Measurements from ENCODE around the gene APC2.

APC2 gene

DNA sequence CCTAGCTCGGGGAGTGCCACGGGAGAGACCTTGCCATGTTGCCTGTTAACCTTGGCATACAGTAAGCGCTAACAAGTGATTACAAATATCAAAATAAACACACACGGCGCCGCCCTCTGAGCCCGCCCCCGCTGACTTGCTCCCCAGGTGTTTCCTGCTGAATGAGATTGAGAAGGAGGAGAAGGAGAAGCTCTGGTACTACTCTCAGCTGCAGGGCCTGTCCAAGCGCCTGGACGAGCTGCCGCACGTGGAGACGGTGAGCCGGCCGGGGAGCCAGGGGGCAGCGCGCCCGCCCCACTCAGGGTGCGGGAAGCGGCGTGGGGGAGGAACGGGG, 5.0 kb downstream of the APC2 start:
- Histone ChIP-seq H3K9ac (ENCODE audit: low read depth, low read length) (no peak overlapping the region; the same call in 1 of the 2 replicates), H3K27me3 (ENCODE audit: insufficient read depth, low read length) (peaks cover 72% of the 10 kb centered on the region), H3K4me3 (ENCODE audit: low read length) (peak overlapping the region; percentile 5; the same call in 1 of the 2 replicates), H3K27ac (ENCODE audit: low read depth, low read length) (no peak overlapping the region), H3K4me1 (ENCODE audit: insufficient read depth, low read length) (peaks cover 6% of the 10 kb centered on the region), H3K36me3 (ENCODE audit: insufficient read depth, low read length) (no peaks in the 10 kb centered on the region), H3K9me3 (ENCODE audit: insufficient read depth, low read depth, low read length) (no peaks in the 10 kb centered on the region)
- WGBS, result 65% methylated on average over 20 of the region's 22 CpGs

DNA sequence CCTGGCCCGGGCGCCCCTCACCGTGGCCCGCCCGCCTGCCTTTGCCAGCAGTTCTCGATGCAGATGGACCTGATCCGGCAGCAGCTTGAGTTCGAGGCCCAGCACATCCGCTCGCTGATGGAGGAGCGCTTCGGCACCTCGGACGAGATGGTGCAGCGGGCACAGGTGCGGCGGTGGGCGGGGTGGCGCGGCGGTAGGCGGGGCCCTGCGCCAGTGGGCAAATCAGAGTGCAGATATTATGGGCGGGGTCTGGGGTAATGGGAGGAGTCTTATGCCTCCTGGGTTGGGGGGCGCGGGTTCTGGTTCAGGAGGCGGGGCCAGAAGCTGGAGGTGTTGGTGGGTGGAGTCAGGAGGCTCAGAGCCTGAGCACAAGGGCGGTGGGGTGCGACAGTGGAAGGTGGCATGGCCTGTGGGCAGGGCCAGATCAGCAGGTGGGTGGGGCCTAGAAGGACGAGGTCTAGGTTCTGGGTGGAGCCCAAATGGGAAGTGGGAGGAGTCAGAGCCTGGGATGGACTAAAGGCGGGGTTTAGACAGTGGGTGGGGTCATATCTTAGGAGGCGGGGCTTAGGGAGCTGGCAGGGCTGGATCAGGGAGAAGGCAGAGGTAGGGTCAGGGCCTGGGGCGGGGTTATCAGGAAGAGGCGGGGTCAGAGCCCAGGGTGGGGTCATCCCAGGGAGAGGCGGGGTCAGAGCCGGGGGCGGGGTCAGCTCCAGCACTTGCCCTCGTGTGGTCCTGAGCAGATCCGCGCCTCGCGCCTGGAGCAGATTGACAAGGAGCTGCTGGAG, 5.6 kb downstream of the APC2 start:
- 79% methylated on average over 42 of the region's 42 CpGs for WGBS
- Histone ChIP-seq H3K27me3 (ENCODE audit: insufficient read depth, low read length) (peaks cover 67% of the 10 kb centered on the region), H3K36me3 (ENCODE audit: insufficient read depth, low read length) (no peaks in the 10 kb centered on the region), H3K9ac (ENCODE audit: low read depth, low read length) (no peak overlapping the region; the same call in 1 of the 2 replicates), H3K27ac (ENCODE audit: low read depth, low read length) (no peak overlapping the region), H3K9me3 (ENCODE audit: insufficient read depth, low read depth, low read length) (no peaks in the 10 kb centered on the region), H3K4me3 (ENCODE audit: low read length) (peak overlapping the region; percentile 5; the same call in 1 of the 2 replicates), H3K4me1 (ENCODE audit: insufficient read depth, low read length) (peaks cover 6% of the 10 kb centered on the region)

DNA sequence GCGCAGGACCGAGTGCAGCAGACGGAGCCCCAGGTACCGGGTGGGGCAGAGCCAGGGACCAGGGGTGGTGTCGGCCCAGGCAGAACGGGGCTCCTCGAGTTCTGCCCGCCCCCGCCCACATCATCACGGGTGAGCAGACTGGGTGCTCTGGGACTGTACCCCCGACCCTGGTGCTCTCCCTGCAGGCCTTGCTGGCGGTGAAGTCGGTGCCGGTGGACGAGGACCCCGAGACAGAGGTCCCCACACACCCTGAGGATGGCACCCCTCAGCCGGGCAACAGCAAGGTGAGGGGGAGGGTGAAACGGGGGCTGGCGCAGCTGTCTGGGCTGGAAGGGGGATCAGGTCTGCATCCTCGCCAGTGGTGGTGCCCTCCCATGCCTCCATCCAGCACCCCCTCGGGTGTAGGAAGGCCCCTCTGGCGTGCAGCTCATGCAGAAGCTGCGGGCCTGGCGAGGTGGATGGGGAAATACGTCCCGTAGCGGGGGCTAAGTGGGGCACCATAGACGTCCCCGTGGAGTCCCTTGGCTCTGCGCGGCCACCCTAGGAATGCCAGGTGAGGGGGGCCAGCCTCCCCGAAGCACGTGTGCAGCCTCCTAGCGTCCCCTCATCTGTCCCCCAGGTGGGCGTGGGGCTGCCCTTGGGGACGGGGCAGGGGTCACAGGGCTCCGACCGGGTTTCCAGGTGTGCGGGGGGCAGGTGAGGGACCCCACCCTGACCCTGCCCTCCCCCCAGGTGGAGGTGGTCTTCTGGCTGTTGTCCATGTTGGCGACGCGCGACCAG, 6.4 kb downstream of the APC2 start:
- no peaks in the 10 kb centered on the region for H3K9me3 ChIP-seq (ENCODE audit: insufficient read depth, low read depth, low read length)
- H3K4me3 ChIP-seq (ENCODE audit: low read length), result no peak overlapping the region
- H3K9ac ChIP-seq (ENCODE audit: low read depth, low read length), result no peak overlapping the region
- H3K4me1 ChIP-seq (ENCODE audit: insufficient read depth, low read length), result peaks cover 6% of the 10 kb centered on the region
- peaks cover 59% of the 10 kb centered on the region for H3K27me3 ChIP-seq (ENCODE audit: insufficient read depth, low read length)
- H3K27ac ChIP-seq (ENCODE audit: low read depth, low read length), result no peak overlapping the region
- WGBS, result 90% methylated on average over 43 of the region's 43 CpGs
- no peaks in the 10 kb centered on the region for H3K36me3 ChIP-seq (ENCODE audit: insufficient read depth, low read length)

DNA sequence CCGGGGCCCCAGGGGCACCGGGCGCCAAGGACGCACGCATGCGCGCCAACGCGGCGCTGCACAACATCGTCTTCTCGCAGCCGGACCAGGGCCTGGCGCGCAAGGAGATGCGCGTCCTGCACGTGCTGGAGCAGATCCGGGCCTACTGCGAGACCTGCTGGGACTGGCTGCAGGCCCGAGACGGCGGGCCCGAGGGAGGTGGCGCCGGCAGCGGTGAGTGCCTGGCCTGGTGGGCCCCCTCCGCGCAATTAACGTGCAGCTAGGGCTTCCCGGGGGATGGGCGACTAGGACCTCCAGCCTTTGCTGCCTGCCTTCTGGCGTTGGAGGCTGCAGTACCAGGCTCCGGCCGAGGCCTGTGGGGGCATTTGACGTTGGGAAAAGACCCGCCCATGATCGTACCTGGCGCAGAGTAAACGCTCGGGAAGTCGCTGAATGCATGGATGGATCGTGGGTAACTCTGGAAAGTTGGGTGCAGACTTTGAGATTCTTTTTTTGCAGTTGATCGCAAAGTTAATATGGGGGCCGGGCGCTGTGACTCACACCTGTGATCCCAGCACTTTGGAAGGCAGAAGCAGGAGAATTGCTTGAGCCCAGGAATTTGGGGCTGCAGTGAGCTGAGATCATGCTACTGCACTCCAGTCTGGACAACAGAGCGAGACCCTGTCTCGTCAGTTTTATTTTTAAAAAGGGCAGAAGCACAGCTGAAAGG, 7.3 kb downstream of the APC2 start:
- peaks cover 4% of the 10 kb centered on the region for H3K4me1 ChIP-seq (ENCODE audit: insufficient read depth, low read length)
- H3K36me3 ChIP-seq (ENCODE audit: insufficient read depth, low read length), result no peaks in the 10 kb centered on the region
- H3K4me3 ChIP-seq (ENCODE audit: low read length), result no peak overlapping the region
- peaks cover 50% of the 10 kb centered on the region for H3K27me3 ChIP-seq (ENCODE audit: insufficient read depth, low read length)
- H3K9me3 ChIP-seq (ENCODE audit: insufficient read depth, low read depth, low read length), result no peaks in the 10 kb centered on the region
- 58% methylated on average over 48 of the region's 48 CpGs for WGBS
- H3K9ac ChIP-seq (ENCODE audit: low read depth, low read length), result no peak overlapping the region
- H3K27ac ChIP-seq (ENCODE audit: low read depth, low read length), result no peak overlapping the region

DNA sequence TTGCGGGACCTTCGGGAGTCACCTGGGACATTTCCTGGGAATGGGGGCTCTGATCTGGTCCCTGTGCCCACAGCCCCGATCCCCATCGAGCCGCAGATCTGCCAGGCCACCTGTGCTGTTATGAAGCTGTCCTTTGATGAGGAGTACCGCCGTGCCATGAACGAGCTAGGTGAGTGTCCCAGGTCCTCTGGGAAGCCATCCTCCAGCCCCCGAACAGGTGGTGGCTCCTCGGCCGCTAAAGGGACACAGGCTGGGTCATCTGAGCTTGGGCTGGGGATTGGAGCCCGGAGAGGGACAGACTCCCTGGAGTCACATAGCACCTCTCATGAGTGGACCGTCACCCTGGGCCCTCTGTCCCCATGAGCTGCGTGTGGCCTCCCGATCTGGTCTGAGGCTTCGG, 8.0 kb downstream of the APC2 start:
- peaks cover 43% of the 10 kb centered on the region for H3K27me3 ChIP-seq (ENCODE audit: insufficient read depth, low read length)
- no peaks in the 10 kb centered on the region for H3K9me3 ChIP-seq (ENCODE audit: insufficient read depth, low read depth, low read length)
- H3K27ac ChIP-seq (ENCODE audit: low read depth, low read length), result no peak overlapping the region
- 89% methylated on average over 16 of the region's 16 CpGs for WGBS
- H3K36me3 ChIP-seq (ENCODE audit: insufficient read depth, low read length), result no peaks in the 10 kb centered on the region
- no peak overlapping the region for H3K9ac ChIP-seq (ENCODE audit: low read depth, low read length)
- no peak overlapping the region for H3K4me3 ChIP-seq (ENCODE audit: low read length)
- H3K4me1 ChIP-seq (ENCODE audit: insufficient read depth, low read length), result no peaks in the 10 kb centered on the region

DNA sequence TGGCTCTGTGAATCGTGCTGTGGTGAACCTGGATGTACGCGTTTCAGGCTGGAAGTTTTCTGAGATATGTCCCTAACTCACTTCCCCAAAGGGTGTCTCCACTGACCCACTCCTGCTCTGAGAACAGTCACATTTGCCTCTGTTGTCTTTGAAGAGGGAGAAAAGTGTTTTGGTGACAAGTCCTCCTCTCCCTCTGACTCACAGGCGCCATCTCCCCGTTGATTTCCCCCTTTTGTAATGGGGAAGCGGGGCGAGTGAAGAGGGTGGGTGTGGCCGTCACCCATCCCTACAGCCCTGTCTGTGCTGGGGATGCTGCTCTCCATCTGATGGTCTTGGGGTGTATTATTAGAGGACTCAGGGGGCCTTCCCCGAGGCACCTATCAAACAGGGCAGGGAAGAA, 9.6 kb downstream of the APC2 start:
- 72% methylated on average over 7 of the region's 9 CpGs for WGBS
- Histone ChIP-seq H3K4me1 (ENCODE audit: insufficient read depth, low read length) (no peaks in the 10 kb centered on the region), H3K27ac (ENCODE audit: low read depth, low read length) (no peak overlapping the region), H3K27me3 (ENCODE audit: insufficient read depth, low read length) (peaks cover 39% of the 10 kb centered on the region), H3K36me3 (ENCODE audit: insufficient read depth, low read length) (no peaks in the 10 kb centered on the region), H3K9me3 (ENCODE audit: insufficient read depth, low read depth, low read length) (no peaks in the 10 kb centered on the region), H3K9ac (ENCODE audit: low read depth, low read length) (no peak overlapping the region), H3K4me3 (ENCODE audit: low read length) (no peak overlapping the region)

DNA sequence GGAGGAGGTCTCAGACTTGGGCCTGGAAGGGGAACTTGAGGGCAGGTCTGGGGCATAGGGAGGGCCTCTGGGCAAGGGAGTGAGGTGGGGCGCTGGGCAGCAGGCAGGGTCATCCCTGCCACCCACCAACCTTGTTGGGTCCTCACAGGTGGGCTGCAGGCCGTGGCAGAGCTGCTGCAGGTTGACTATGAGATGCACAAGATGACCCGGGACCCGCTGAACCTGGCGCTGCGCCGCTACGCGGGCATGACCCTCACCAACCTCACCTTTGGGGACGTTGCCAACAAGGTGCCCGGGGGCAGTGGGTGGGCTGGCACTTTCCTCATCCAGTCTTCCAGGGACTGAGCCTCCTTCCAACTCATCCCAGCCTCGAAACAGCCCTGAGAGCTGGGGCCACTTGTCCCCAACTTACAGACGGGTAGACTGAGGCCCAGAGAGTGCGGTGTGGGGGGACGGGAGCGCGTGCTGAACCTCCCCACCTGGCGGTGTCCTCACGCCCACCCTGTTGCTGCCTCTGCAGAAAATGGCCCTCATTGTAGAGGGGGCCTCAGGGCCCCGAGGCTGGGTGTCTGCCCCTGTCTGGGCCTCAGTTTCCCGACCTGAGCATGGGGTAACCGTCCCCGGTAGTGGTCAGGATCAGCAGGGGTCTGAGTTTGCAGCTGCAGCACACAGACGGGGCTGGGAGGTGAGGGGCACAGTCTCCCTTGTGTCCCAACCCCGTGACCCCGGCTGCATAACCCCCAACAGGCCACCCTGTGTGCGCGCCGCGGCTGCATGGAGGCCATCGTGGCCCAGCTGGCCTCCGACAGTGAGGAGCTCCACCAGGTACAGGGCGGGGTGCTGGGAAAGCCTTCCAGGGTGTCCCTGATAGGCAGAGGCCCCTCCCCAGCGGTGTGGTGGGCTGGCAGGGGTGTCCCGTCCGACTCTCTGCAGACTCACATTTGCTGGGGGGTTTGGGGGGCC, 10.4 kb downstream of the APC2 start:
- Histone ChIP-seq H3K9ac (ENCODE audit: low read depth, low read length) (no peak overlapping the region), H3K27ac (ENCODE audit: low read depth, low read length) (no peak overlapping the region), H3K4me3 (ENCODE audit: low read length) (no peak overlapping the region), H3K36me3 (ENCODE audit: insufficient read depth, low read length) (no peaks in the 10 kb centered on the region), H3K27me3 (ENCODE audit: insufficient read depth, low read length) (peaks cover 48% of the 10 kb centered on the region), H3K9me3 (ENCODE audit: insufficient read depth, low read depth, low read length) (no peaks in the 10 kb centered on the region), H3K4me1 (ENCODE audit: insufficient read depth, low read length) (no peaks in the 10 kb centered on the region)
- WGBS, result 93% methylated on average over 36 of the region's 36 CpGs

DNA sequence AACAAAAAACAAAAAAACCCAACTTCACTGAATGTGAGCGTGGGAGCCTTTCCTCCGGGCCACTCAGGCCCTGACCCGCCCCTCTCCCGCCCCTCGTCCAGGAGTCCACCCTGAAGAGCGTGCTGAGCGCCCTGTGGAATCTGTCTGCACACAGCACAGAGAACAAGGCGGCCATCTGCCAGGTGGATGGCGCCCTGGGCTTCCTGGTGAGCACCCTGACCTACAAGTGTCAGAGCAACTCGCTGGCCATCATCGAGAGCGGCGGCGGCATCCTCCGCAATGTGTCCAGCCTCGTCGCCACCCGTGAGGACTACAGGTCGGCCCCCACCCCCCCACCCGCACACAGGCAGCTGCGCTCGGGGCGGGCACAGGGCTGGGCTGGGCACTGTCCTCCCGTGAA, 11.9 kb downstream of the APC2 start:
- peaks cover 54% of the 10 kb centered on the region for H3K27me3 ChIP-seq (ENCODE audit: insufficient read depth, low read length)
- no peaks in the 10 kb centered on the region for H3K9me3 ChIP-seq (ENCODE audit: insufficient read depth, low read depth, low read length)
- H3K9ac ChIP-seq (ENCODE audit: low read depth, low read length), result no peak overlapping the region
- WGBS, result 89% methylated on average over 24 of the region's 24 CpGs
- no peak overlapping the region for H3K4me3 ChIP-seq (ENCODE audit: low read length)
- H3K4me1 ChIP-seq (ENCODE audit: insufficient read depth, low read length), result no peaks in the 10 kb centered on the region
- no peaks in the 10 kb centered on the region for H3K36me3 ChIP-seq (ENCODE audit: insufficient read depth, low read length)
- no peak overlapping the region for H3K27ac ChIP-seq (ENCODE audit: low read depth, low read length)

DNA sequence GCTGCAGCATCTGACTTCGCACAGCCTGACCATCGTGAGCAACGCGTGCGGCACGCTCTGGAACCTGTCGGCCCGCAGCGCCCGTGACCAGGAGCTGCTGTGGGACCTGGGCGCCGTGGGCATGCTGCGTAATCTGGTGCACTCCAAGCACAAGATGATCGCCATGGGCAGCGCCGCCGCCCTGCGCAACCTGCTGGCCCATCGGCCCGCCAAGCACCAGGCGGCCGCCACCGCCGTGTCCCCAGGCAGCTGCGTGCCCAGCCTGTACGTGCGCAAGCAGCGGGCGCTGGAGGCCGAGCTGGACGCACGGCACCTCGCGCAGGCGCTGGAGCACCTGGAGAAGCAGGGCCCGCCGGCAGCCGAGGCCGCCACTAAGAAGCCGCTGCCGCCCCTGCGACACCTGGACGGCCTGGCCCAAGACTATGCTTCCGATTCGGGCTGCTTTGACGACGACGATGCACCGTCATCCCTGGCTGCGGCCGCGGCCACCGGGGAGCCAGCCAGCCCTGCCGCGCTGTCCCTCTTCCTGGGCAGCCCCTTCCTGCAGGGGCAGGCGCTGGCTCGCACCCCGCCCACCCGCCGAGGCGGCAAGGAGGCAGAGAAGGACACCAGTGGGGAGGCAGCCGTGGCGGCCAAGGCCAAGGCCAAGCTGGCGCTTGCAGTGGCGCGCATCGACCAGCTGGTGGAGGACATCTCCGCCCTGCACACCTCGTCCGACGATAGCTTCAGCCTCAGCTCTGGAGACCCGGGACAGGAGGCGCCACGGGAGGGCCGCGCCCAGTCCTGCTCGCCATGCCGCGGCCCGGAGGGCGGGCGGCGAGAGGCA, 15.5 kb downstream of the APC2 start:
- H3K4me1 ChIP-seq (ENCODE audit: insufficient read depth, low read length), result no peaks in the 10 kb centered on the region
- no peak overlapping the region for H3K4me3 ChIP-seq (ENCODE audit: low read length)
- no peaks in the 10 kb centered on the region for H3K9me3 ChIP-seq (ENCODE audit: insufficient read depth, low read depth, low read length)
- H3K36me3 ChIP-seq (ENCODE audit: insufficient read depth, low read length), result no peaks in the 10 kb centered on the region
- no peak overlapping the region for H3K9ac ChIP-seq (ENCODE audit: low read depth, low read length)
- H3K27ac ChIP-seq (ENCODE audit: low read depth, low read length), result no peak overlapping the region
- WGBS, result 22% methylated on average over 83 of the region's 83 CpGs
- H3K27me3 ChIP-seq (ENCODE audit: insufficient read depth, low read length), result peaks cover 70% of the 10 kb centered on the region

DNA sequence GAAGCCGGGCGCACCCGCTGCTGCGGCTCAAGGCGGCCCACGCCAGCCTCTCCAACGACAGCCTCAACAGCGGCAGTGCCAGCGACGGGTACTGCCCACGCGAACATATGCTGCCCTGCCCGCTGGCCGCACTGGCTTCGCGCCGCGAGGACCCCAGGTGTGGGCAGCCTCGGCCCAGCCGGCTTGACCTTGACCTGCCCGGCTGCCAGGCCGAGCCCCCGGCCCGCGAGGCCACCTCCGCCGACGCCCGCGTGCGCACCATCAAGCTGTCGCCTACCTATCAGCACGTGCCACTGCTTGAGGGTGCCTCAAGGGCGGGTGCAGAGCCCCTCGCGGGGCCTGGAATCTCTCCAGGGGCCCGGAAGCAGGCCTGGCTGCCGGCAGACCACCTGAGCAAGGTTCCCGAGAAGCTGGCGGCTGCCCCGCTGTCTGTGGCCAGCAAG, 16.1 kb downstream of the APC2 start:
- Histone ChIP-seq H3K9ac (ENCODE audit: low read depth, low read length) (no peak overlapping the region), H3K4me3 (ENCODE audit: low read length) (no peak overlapping the region), H3K4me1 (ENCODE audit: insufficient read depth, low read length) (0 out of 2 replicates have a peak, but pooled peaks cover under 1% of the 10 kb centered on the region), H3K27me3 (ENCODE audit: insufficient read depth, low read length) (peaks cover 76% of the 10 kb centered on the region), H3K9me3 (ENCODE audit: insufficient read depth, low read depth, low read length) (no peaks in the 10 kb centered on the region), H3K36me3 (ENCODE audit: insufficient read depth, low read length) (no peaks in the 10 kb centered on the region), H3K27ac (ENCODE audit: low read depth, low read length) (no peak overlapping the region)
- WGBS, result 26% methylated on average over 41 of the region's 41 CpGs
